WTC11 (cell line): ENCODE results near the gene PA2G4.

Source experiments
- AFF4 ChIP-seq: sonication (generic); formaldehyde crosslinking; IDR thresholded peaks from 2 replicates; pipeline ENCODE4 v1.8.1; 2023; ENCODE audit warnings: mild to moderate bottlenecking, missing genetic modification reagents, borderline replicate concordance
- ATF1 ChIP-seq: sonication (generic); formaldehyde crosslinking; IDR thresholded peaks from 2 replicates; pipeline ENCODE4 v1.8.1; 2023; ENCODE audit warnings: mild to moderate bottlenecking, moderate library complexity, missing genetic modification reagents
- CTCF ChIP-seq: fragments of 200-600 bp; IDR thresholded peaks from 2 replicates; pipeline ENCODE4 v1.8.0; 2022; ENCODE audit warnings: antibody characterized with exemption
- E2F1 ChIP-seq: sonication (generic); formaldehyde crosslinking; IDR thresholded peaks from 2 replicates; pipeline ENCODE4 v1.8.0; 2022; ENCODE audit warnings: mild to moderate bottlenecking, missing genetic modification reagents
- E2F4 ChIP-seq: sonication (generic); formaldehyde crosslinking; IDR thresholded peaks from 2 replicates; pipeline ENCODE4 v1.8.1; 2022; ENCODE audit warnings: low read depth, mild to moderate bottlenecking, moderate library complexity, missing genetic modification reagents, borderline replicate concordance
- FOXK1 ChIP-seq: sonication (generic); formaldehyde crosslinking; IDR thresholded peaks from 2 replicates; pipeline ENCODE4 v1.8.0; 2022; ENCODE audit warnings: mild to moderate bottlenecking, moderate library complexity, missing genetic modification reagents
- GABPB1 ChIP-seq: sonication (generic); formaldehyde crosslinking; IDR thresholded peaks from 2 replicates; pipeline ENCODE4 v1.8.1; 2023; ENCODE audit warnings: mild to moderate bottlenecking, missing genetic modification reagents
- JUN ChIP-seq: sonication (generic); formaldehyde crosslinking; IDR thresholded peaks from 2 replicates; pipeline ENCODE4 v1.8.0; 2023; ENCODE audit warnings: mild to moderate bottlenecking, missing genetic modification reagents
- MAX ChIP-seq: sonication (generic); formaldehyde crosslinking; IDR thresholded peaks from 2 replicates; pipeline ENCODE4 v1.8.0; 2022; ENCODE audit warnings: mild to moderate bottlenecking, missing genetic modification reagents
- NR3C1 ChIP-seq: sonication (generic); formaldehyde crosslinking; conservative IDR thresholded peaks from 2 replicates; pipeline ENCODE4 v1.8.1; 2023; ENCODE audit warnings: low read depth, mild to moderate bottlenecking, missing genetic modification reagents
- SP1 ChIP-seq: sonication (generic); formaldehyde crosslinking; conservative IDR thresholded peaks from 2 replicates; pipeline ENCODE4 v1.8.1; 2022; ENCODE audit warnings: missing genetic modification reagents
- USF2 ChIP-seq: sonication (generic); formaldehyde crosslinking; IDR thresholded peaks from 2 replicates; pipeline ENCODE4 v1.8.1; 2023; ENCODE audit warnings: mild to moderate bottlenecking, missing genetic modification reagents, moderate library complexity
- ZNF281 ChIP-seq: sonication (generic); formaldehyde crosslinking; IDR thresholded peaks from 2 replicates; pipeline ENCODE4 v1.8.0; 2023; ENCODE audit warnings: mild to moderate bottlenecking, missing genetic modification reagents
- ZSCAN18 ChIP-seq: fragments of 250-450 bp; sonication (Bioruptor Pico); IDR thresholded peaks from 2 replicates; pipeline ENCODE4 v2.1.2; 2022; ENCODE audit warnings: mild to moderate bottlenecking, moderate library complexity

- no peak for TF ChIP-seq MAX (CRISPR knock-in tag)
- TF ChIP-seq ZSCAN18: no peak
- TF ChIP-seq CTCF: no peak
- no peak for TF ChIP-seq ZNF281 (CRISPR knock-in tag)
- no peak for TF ChIP-seq E2F1 (CRISPR knock-in tag)
- no peak for TF ChIP-seq E2F4 (CRISPR knock-in tag)
- TF ChIP-seq ATF1: no peak
- TF ChIP-seq JUN (CRISPR knock-in tag): no peak
- TF ChIP-seq USF2: no peak
- TF ChIP-seq GABPB1: no peak
- TF ChIP-seq NR3C1 (CRISPR knock-in tag): no peak
- TF ChIP-seq SP1 (CRISPR knock-in tag): no peak
- TF ChIP-seq AFF4 (CRISPR knock-in tag): no peak
- no peak for TF ChIP-seq FOXK1 (CRISPR knock-in tag)
Measured at GRCh38 chr12:56126732-56127239, 22.4 kb downstream of the PA2G4 start.
